Transverse colon (tissue), 4 donors: ENCODE measurements around the gene EHD4. TPM values are rescaled to one million over a fixed set of nuclear protein-coding genes. Genes with fewer than 3 reads are reported as not detected.

Source experiments
- DNase-seq: peaks from one replicate; pipeline ENCODE4 v3.0.0-alpha.2; 2019
- H3K27ac ChIP-seq, 4 donors: fragments of 200-600 bp; sonication (generic); 2 replicates each; pipeline ENCODE4 v1.5.1; 2016 to 2018; ENCODE audit warnings: inconsistent platforms in 4 of 4
- H3K27me3 ChIP-seq: fragments of 200-600 bp; sonication (generic); 2 replicates; pipeline ENCODE4 v1.5.1; 2017; ENCODE audit warnings: inconsistent platforms
- H3K36me3 ChIP-seq, 4 donors: fragments of 200-600 bp; sonication (generic); 2 replicates each; pipeline ENCODE4 v1.5.1; 2017 to 2019; ENCODE audit warnings: inconsistent platforms in 4 of 4
- H3K4me1 ChIP-seq, 4 donors: fragments of 200-600 bp; sonication (generic); 2 replicates each; pipeline ENCODE4 v1.5.1; 2017 to 2020; ENCODE audit warnings: inconsistent platforms in 4 of 4
- H3K4me3 ChIP-seq, 4 donors: fragments of 200-600 bp; sonication (generic); 1 replicate in 1 of 4; 2 replicates in 3 of 4; pipeline versions ENCODE4 v1.5.1 to v1.6.1; 2017 to 2019; ENCODE audit warnings: inconsistent platforms in 4 of 4
- H3K9me3 ChIP-seq, 2 donors: fragments of 200-600 bp; sonication (generic); 2 replicates each; pipeline ENCODE4 v1.5.1; 2017 to 2019; ENCODE audit warnings: inconsistent platforms in 2 of 2
- EP300 ChIP-seq: sonication (generic); formaldehyde crosslinking; IDR thresholded peaks from one replicate; pipeline ENCODE4 v1.6.1; 2017; ENCODE audit warnings: antibody characterized with exemption, low read depth
- POLR2A ChIP-seq: fragments of 450-650 bp; IDR thresholded peaks from one replicate; pipeline ENCODE4 v1.6.1; 2016; ENCODE audit warnings: antibody characterized with exemption, mild to moderate bottlenecking, moderate library complexity
- POLR2AphosphoS5 ChIP-seq, 3 donors: sonication (generic); formaldehyde crosslinking; IDR thresholded peaks; one replicate each; pipeline ENCODE4 v1.6.1; 2016; ENCODE audit warnings: antibody characterized with exemption in 3 of 3
- WGBS, 2 donors: methylation state at CpG; one replicate each; pipeline ENCODE4 v1.1.5; 2018; ENCODE audit warnings: low coverage in 1 of 2; 5-methylcytosine and 5-hydroxymethylcytosine counted together
- in situ Hi-C, 4 donors: fragments of 200-750 bp; cut with MboI; loops; one replicate each; pipeline versions ENCODE4 v1.15.0 to v1.15.1; 2017; ENCODE audit warnings: low sequenced_read_pairs in 3 of 4, low pct_ligation_motif_present in 1 of 4, low pct_unique_long_range_greater_than_20kb in 1 of 4
- intact Hi-C: fragments of 100-400 bp; cut with DNase I; formaldehyde crosslinking; loops from one replicate; pipeline ENCODE4 v1.15.1; 2023; ENCODE audit warnings: low total_unique reads
- total RNA-seq, 4 donors: library from RNA; depleted of rRNA; stranded (reverse); fragments of >200 nt; gene quantifications; one replicate each; pipeline ENCODE4 v1.1.0, GENCODE V29; 2016
- TF ChIP-seq, protein P1 (sequence below), 5 experiments: fragments of 200-600 bp in 3 of 5; fragments of 450-650 bp in 2 of 5; sonication (generic) in 3 of 5; IDR thresholded peaks; 1 replicate in 2 of 5; 2 replicates in 3 of 5; pipeline ENCODE4 v1.5.1; 2016 to 2017; ENCODE audit warnings: antibody characterized with exemption in 5 of 5, inconsistent platforms in 3 of 5, mild to moderate bottlenecking in 2 of 5, moderate library complexity in 1 of 5

The EHD4 gene
- total RNA-seq, 4 donors from 2014 or later, result 16.9 to 55.4 (median 35.5) TPM

DNA sequence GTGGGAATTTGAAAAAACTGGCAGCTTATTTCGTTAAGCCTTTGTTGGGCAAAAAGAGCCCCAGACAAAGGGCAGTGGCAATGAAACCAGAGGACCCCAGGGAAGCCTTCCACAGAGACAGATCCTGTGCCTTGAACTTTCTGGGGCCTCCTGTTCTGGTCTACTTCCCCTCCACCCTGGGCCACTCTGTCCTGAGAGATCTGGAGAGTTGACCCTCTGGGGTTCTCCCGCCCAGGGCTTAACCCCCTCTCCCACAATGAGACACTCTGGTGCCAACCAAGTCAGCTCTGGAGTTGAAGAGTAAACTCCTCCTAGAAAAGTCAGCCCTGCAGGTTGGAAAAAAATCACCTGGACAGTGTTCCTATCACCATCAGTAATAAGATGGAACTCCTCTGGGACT lies 20.8 kb downstream of the EHD4 start:
- H3K27me3 ChIP-seq, result no peaks in the 10 kb centered on the region
- in situ Hi-C loops (no loop called here), intact Hi-C loops (no loop called here)
- no peak overlapping the region for H3K4me3 ChIP-seq
- no peaks in the 10 kb centered on the region for H3K9me3 ChIP-seq
- H3K4me1 ChIP-seq, result peaks cover 0 to 19% (median 1%) of the 10 kb centered on the region in 4 donors
- no peak for DNase-seq
- 0 to 50% methylated on average over 1 to 2 of the region's 2 CpGs for WGBS, 2 donors
- TF ChIP-seq POLR2AphosphoS5 (IDR thresholded peaks at IDR 0.05) (no peak), POLR2A (no peak), EP300 (no peak)
- TF ChIP-seq, protein P1, sequence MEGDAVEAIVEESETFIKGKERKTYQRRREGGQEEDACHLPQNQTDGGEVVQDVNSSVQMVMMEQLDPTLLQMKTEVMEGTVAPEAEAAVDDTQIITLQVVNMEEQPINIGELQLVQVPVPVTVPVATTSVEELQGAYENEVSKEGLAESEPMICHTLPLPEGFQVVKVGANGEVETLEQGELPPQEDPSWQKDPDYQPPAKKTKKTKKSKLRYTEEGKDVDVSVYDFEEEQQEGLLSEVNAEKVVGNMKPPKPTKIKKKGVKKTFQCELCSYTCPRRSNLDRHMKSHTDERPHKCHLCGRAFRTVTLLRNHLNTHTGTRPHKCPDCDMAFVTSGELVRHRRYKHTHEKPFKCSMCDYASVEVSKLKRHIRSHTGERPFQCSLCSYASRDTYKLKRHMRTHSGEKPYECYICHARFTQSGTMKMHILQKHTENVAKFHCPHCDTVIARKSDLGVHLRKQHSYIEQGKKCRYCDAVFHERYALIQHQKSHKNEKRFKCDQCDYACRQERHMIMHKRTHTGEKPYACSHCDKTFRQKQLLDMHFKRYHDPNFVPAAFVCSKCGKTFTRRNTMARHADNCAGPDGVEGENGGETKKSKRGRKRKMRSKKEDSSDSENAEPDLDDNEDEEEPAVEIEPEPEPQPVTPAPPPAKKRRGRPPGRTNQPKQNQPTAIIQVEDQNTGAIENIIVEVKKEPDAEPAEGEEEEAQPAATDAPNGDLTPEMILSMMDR (IDR thresholded peaks at IDR 0.05), result no peak
- peaks cover 0 to 9% (median 3%) of the 10 kb centered on the region in 4 donors for H3K36me3 ChIP-seq
- H3K27ac ChIP-seq, result no peak overlapping the region

GRCh38 chr15:41950489-41950888 lies 21.9 kb downstream of the EHD4 start:
- Histone ChIP-seq H3K36me3 (peaks cover 0 to 9% (median 3%) of the 10 kb centered on the region in 4 donors), H3K4me3 (no peak overlapping the region), H3K9me3 (no peaks in the 10 kb centered on the region), H3K27me3 (no peaks in the 10 kb centered on the region), H3K27ac (peak overlapping the region in 2 of 4 donors; percentile 12 to 22), H3K4me1 (peaks cover 0 to 19% (median 2%) of the 10 kb centered on the region in 4 donors)
- intact Hi-C loops, result no loop called here
- in situ Hi-C loops, result no loop called here
- 42 to 68% methylated on average over 4 to 5 of the region's 5 CpGs for WGBS, 2 donors
- TF ChIP-seq, protein P1 (IDR thresholded peaks at IDR 0.05), result no peak
- TF ChIP-seq POLR2A (no peak), POLR2AphosphoS5 (IDR thresholded peaks at IDR 0.05) (no peak), EP300 (no peak)
- no peak for DNase-seq

GRCh38 chr15:41950127-41950483 lies 22.3 kb downstream of the EHD4 start:
- in situ Hi-C loops, result no loop called here

DNA sequence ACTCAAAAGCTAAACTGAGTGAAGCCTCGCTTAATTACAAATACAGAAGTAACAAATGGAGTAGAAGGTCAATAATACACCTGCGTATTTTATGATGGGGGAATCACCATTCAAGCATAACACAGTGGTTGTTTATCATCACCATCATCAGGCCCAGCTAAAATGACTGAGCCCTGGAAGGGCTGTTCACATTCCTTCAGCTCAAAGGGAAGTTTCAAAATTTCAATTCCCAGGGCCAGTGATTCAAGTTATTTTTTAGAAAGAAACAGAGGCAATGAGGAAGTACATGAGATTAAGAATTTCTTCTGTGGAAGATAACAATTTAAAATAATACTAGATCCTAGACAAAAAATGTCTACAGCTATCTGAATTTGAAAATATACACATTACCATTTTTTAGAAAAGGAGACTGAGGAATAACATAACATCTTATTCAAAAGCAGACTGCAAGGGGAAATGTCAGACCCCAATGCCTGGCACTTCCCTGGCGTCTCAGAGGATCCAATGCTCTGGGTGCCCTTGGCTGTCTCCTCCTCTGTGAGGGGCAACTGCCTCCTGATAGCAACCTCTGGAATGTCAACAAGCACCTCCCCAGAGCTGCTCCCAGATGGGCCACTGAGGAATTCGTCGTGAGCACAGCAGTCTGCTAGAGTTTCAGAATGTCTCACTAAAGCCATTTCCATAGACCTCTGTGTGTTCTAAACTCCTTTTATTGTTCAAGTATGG lies 22.8 kb downstream of the EHD4 start:
- WGBS, 2 donors, result 78 to 79% methylated on average over 4 to 5 of the region's 5 CpGs
- Histone ChIP-seq H3K4me1 (peaks cover 0 to 19% (median 4%) of the 10 kb centered on the region in 4 donors), H3K36me3 (peaks cover 0 to 9% (median 3%) of the 10 kb centered on the region in 4 donors), H3K27ac (peak overlapping the region in 1 of 4 donors; percentile 22), H3K4me3 (no peak overlapping the region), H3K9me3 (no peaks in the 10 kb centered on the region), H3K27me3 (no peaks in the 10 kb centered on the region)
- TF ChIP-seq, protein P1 (IDR thresholded peaks at IDR 0.05), result no peak
- TF ChIP-seq EP300, result no peak
- TF ChIP-seq POLR2AphosphoS5 (IDR thresholded peaks at IDR 0.05), result no peak
- no peak for TF ChIP-seq POLR2A
- in situ Hi-C loops (no loop called here), intact Hi-C loops (no loop called here)
- DNase-seq, result no peak

More at GRCh38 chr15:41950127-41950483, 22.3 kb downstream of the EHD4 start:
- peak overlapping the region in 2 of 4 donors; percentile 12 to 22 for H3K27ac ChIP-seq
- H3K27me3 ChIP-seq, result no peaks in the 10 kb centered on the region
- H3K36me3 ChIP-seq, result peaks cover 0 to 9% (median 3%) of the 10 kb centered on the region in 4 donors
- TF ChIP-seq, protein P1 (IDR thresholded peaks at IDR 0.05), result no peak
- TF ChIP-seq POLR2AphosphoS5 (IDR thresholded peaks at IDR 0.05), result no peak
- TF ChIP-seq EP300, result no peak
- no peak for TF ChIP-seq POLR2A
- no peak overlapping the region for H3K4me3 ChIP-seq
- WGBS, 2 donors, result 92% methylated on average over 4 of the region's 4 CpGs; no CpG with 5 or more reads in 1 of the 2 donors
- H3K9me3 ChIP-seq, result no peaks in the 10 kb centered on the region
- no peak for DNase-seq
- H3K4me1 ChIP-seq, result peaks cover 0 to 19% (median 4%) of the 10 kb centered on the region in 4 donors
- intact Hi-C loops, result no loop called here
